ENCODE data around the gene CYP2J2.

The CYP2J2 gene

GRCh38 chr1:59947047-59947938 lies 20.7 kb upstream of the CYP2J2 start:
- no peak overlapping the region for H3K4me3 ChIP-seq (ENCODE audit: low read depth in 1 of 2, low read length in 1 of 2)
- no peaks in the 10 kb centered on the region for H3K36me3 ChIP-seq
- peaks cover 5% of the 10 kb centered on the region for H3K27me3 ChIP-seq
- H3K4me1 ChIP-seq (ENCODE audit: control insufficient read depth in 1 of 2, insufficient read depth in 1 of 2, low read depth in 1 of 2, low read length in 1 of 2): no peaks in the 10 kb centered on the region
- no peak overlapping the region for H3K27ac ChIP-seq
- TF ChIP-seq CTCF (IDR thresholded peaks at IDR 0.05): peak; percentile 69
- no peaks in the 10 kb centered on the region for H3K9me3 ChIP-seq

GRCh38 chr1:59945790-59946189 lies 19.2 kb upstream of the CYP2J2 start:
- Histone ChIP-seq H3K27ac (no peak overlapping the region), H3K4me3 (ENCODE audit: low read depth in 1 of 2, low read length in 1 of 2) (no peak overlapping the region), H3K4me1 (ENCODE audit: control insufficient read depth in 1 of 2, insufficient read depth in 1 of 2, low read depth in 1 of 2, low read length in 1 of 2) (no peaks in the 10 kb centered on the region), H3K36me3 (no peaks in the 10 kb centered on the region), H3K27me3 (peaks cover 5% of the 10 kb centered on the region), H3K9me3 (no peaks in the 10 kb centered on the region)
- TF ChIP-seq CTCF (IDR thresholded peaks at IDR 0.05): no peak

DNA sequence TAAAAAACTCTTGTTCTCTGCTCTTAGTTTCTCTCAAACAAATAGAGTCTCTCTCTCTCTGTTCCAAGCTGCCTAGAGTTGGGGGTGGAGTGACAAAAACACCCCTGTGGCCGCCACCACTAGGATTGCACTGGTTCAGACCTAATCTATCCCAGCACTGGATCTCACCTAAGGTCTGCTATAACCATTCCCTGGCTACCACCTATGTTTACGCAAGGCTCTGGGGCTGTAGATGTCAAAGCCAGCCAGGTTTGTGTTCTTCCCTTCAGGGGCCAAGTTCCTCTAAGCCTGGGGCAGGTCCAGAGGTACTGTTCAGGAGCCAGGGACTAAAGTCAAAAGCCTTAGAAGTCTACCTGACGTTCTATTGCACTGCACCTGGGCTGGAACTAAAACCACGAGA lies 12.8 kb upstream of the CYP2J2 start:
- no peak for TF ChIP-seq CTCF (IDR thresholded peaks at IDR 0.05)

DNA sequence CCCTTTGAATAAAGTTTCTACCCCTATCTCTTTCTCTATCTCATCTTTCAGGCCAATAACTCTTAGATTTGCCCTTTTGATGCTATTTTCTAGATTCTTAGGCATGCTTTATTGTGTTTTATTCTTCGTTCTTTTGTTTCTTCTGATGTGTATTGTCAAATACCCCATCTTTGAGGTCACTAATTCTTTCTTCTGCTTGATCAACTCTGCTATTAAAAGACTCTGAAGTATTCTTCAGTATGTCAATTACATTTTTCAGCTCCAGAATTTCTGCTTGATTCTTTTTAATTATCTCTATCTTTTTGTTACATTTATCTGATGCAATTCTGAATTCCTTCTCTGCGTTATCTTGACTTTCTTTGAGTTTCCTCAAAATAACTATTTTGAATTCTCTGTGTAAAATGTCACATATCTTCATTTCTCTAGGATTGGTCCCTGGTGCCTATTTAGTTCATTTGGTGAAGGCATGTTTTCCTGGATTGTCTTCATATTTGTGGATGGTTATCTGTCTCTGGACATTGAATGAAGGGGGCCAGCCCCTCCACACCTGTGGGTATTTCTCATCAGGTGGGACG lies 11.2 kb upstream of the CYP2J2 start:
- H3K9me3 ChIP-seq: no peaks in the 10 kb centered on the region
- H3K27ac ChIP-seq: no peak overlapping the region
- no peak for TF ChIP-seq CTCF (IDR thresholded peaks at IDR 0.05)
- no peaks in the 10 kb centered on the region for H3K36me3 ChIP-seq
- no peak overlapping the region for H3K4me3 ChIP-seq (ENCODE audit: low read depth in 1 of 2, low read length in 1 of 2)
- H3K27me3 ChIP-seq: no peaks in the 10 kb centered on the region
- H3K4me1 ChIP-seq (ENCODE audit: control insufficient read depth in 1 of 2, insufficient read depth in 1 of 2, low read depth in 1 of 2, low read length in 1 of 2): no peaks in the 10 kb centered on the region

More for the DNA sequence above, 12.8 kb upstream of the CYP2J2 start:
- Histone ChIP-seq H3K9me3 (no peaks in the 10 kb centered on the region), H3K4me3 (ENCODE audit: low read depth in 1 of 2, low read length in 1 of 2) (no peak overlapping the region), H3K27ac (no peak overlapping the region), H3K4me1 (ENCODE audit: control insufficient read depth in 1 of 2, insufficient read depth in 1 of 2, low read depth in 1 of 2, low read length in 1 of 2) (no peaks in the 10 kb centered on the region), H3K27me3 (no peaks in the 10 kb centered on the region), H3K36me3 (no peaks in the 10 kb centered on the region)

GRCh38 chr1:59936358-59936821 lies 9.8 kb upstream of the CYP2J2 start:
- no peak overlapping the region for H3K4me3 ChIP-seq (ENCODE audit: low read depth in 1 of 2, low read length in 1 of 2)
- H3K36me3 ChIP-seq: no peaks in the 10 kb centered on the region
- H3K9me3 ChIP-seq: no peaks in the 10 kb centered on the region
- no peak for TF ChIP-seq CTCF (IDR thresholded peaks at IDR 0.05)
- H3K27ac ChIP-seq: no peak overlapping the region
- H3K4me1 ChIP-seq (ENCODE audit: control insufficient read depth in 1 of 2, insufficient read depth in 1 of 2, low read depth in 1 of 2, low read length in 1 of 2): no peaks in the 10 kb centered on the region
- H3K27me3 ChIP-seq: no peaks in the 10 kb centered on the region
